HG03159 (cell line): ENCODE results near the gene TECPR1.

Source experiments
- ATAC-seq: cut with Tn5 transposase; IDR thresholded peaks from one replicate; pipeline ENCODE4 v1.9.1; 2021; ENCODE audit warnings: mild to moderate bottlenecking, moderate library complexity; ENCODE audit not compliant: unreplicated experiment

Gene TECPR1

GRCh38 chr7:98285157-98286092, 33.4 kb upstream of the TECPR1 start:
- ATAC-seq = no peak

GRCh38 chr7:98284335-98285036, 32.5 kb upstream of the TECPR1 start:
- ATAC-seq = no peak

DNA sequence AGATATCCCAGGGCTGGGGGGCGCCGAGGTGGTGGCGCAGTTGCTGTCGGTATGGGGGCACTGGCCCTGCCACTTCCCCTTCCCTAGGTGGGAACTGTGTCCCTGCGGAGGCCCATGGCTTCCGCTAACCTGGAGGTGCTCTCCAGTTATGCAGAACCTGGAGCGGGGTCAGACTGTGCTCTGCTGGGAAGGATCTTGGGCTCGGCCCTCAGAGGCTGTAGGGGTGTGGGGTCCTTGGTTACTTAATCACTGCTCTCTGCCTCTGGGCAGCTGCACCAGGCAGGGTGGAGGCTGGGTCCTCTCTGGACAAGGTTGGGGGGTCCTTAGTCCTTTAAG, 31.8 kb upstream of the TECPR1 start:
- ATAC-seq = no peak

GRCh38 chr7:98283127-98283886, 31.3 kb upstream of the TECPR1 start:
- ATAC-seq = no peak

- ATAC-seq = no peak
These were observed 30.7 kb upstream of the TECPR1 start for GRCh38 chr7:98282703-98283102.

GRCh38 chr7:98281757-98282606, 29.9 kb upstream of the TECPR1 start:
- peak; percentile 31 for ATAC-seq

- ATAC-seq = peak; percentile 69
These were observed 29.0 kb upstream of the TECPR1 start, which contains the start of gene BRI3 for GRCh38 chr7:98280791-98281756. BRI3 (plus strand) TSS chr7:98281686; CDS start chr7:98281796, 110 bp downstream.

DNA sequence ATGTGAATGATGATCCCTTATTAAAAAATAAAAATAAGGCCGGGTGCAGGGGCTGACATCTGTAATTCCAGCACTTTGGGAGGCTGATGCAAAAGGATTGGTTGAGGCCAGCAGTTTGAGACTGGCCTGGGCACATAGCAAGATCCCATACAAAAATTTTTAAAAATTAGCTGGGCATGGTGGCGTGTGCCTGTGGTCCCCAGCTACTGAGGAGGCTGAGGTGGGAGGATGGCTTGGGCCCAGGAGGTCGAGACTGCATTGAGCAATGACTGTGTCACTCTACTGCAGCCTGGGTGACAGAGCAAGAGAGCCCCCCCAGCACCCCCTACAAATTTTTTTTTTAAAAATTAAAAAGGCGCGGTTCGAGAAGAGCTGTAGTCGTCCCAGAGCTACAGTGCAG, 28.3 kb upstream of the TECPR1 start:
- ATAC-seq = no peak

DNA sequence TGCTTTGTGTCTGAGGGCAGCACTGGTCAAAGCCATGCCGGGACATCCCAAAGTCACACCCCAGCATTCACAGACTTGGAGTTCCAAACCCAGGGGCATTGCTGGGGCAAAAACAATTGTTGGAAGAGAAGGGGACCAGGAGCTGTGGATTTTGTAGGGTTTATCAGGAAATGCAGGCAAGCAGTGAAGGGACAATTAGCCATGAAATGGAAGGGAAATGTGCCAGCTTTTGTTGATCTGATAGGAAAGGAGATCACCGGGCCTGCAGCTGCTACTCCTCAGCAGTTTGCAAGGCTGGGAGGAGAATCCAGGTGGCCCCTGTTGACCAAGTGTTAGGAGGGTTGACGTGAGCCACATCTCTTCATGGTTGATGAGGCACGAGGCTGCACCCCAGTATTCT, 26.9 kb upstream of the TECPR1 start:
- no peak for ATAC-seq

DNA sequence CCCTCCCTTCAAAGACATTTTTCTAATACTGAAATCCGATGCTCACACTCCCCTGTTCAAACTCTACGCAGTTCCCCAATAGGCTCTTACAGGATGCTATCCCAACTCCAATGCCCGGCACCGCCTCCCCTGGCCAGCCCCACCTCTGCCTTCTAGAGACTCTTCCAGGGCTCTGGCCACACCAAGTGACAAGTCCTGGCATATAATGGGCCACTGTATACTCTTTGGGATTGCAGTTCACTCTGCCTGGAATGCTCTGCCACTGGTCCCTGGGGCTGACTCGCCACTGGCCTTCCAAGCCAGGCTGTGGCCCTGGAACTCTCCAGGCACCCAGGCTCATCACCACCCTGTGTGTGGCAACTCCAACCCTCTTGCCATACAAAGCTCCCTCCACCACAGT, 26.4 kb upstream of the TECPR1 start:
- ATAC-seq = no peak

- no peak for ATAC-seq
These were observed 24.3 kb upstream of the TECPR1 start for GRCh38 chr7:98276241-98276761.

DNA sequence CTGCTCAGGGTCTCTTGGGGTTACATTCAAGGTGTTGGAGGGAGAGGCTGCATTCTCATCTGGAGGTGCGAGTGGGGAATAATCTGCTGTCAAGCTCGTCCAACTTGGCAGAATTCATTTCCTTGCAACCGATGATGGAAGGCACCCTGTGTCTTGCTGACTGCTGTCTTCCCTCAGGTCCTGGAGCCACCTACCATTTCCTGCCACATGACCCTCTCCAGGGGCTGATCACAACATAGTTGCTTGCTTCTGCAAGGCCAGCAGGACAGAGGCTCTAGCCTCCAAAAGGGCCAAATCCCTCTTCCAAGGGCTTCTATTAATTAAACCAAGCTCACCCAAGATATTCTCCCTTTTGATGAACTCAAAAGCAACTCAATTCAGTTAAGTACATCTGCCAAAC, 15.3 kb upstream of the TECPR1 start:
- ATAC-seq = no peak

- ATAC-seq = no peak
These were observed 14.8 kb upstream of the TECPR1 start for GRCh38 chr7:98266840-98267239.

DNA sequence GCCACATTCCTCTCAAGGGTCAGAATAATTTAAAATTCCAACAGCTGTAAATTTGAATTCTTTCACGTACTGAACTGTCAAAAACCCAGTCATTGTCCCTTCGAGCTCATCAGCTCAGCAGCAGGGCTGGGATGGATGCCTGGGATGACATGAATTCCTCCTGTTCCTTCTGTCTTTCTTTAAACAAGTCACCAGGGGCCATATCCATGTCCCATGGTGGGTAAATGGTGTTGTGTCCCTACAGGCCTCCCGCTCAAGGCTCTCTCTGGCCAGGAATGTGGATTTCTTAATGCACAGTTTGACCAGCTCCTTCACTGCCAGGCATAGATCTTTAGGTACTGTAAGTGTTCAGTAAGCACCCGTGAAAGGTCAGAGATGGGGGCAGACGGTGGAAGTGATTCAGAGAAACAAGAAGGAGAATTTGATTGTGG, 13.8 kb upstream of the TECPR1 start:
- ATAC-seq = no peak

DNA sequence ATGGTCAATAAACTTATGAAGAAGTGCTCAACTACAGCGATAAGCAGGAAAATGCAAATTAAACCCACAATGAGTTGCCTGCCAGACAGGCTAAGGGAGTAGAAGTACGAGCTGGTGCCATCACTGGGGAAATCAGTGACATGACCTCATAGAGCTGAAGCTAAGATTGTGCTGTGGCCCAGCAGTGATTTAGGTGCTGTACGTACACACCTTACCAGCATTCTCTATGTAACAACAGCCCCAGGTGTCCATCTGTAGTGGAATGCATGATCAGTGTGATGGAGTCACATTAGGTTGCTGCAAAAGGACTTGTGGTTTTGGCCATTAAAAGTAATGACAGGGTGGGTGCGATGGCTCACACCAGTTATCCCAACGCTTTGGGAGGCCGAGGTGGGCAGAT, 5.7 kb upstream of the TECPR1 start:
- no peak for ATAC-seq

GRCh38 chr7:98256431-98256830, 4.4 kb upstream of the TECPR1 start:
- no peak for ATAC-seq

GRCh38 chr7:98254951-98255610, 3.0 kb upstream of the TECPR1 start:
- no peak for ATAC-seq

DNA sequence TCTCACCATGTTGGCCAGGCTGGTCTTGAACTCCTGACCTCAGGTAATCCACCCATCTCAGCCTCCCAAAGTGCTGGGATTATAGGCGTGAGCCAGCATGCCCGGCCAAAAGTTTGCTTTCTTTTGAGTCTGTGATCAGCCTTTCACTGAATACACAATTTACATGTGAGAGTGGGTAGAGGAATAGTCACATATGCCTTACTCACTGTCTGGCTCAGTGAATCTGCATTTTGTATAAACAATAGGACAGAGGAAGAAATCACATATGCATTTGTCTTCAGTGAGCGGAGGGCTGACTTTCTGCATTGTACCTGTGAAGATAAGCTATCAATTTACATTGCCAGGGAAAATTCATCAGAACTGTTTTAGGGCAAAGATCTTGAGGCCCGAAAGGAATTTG, 2.5 kb upstream of the TECPR1 start:
- ATAC-seq = no peak
